A673 (cell line): ENCODE results near the gene SUN5.

ENCODE experiments used
- EZH2 ChIP-seq: fragments of 200-600 bp; sonication (generic); IDR thresholded peaks from 2 replicates; pipeline ENCODE4 v1.6.1; 2017; ENCODE audit warnings: borderline replicate concordance, low read depth, mild to moderate bottlenecking, mixed read lengths, antibody characterized with exemption, low read length; ENCODE audit not compliant: poor library complexity, severe bottlenecking
- TF ChIP-seq, protein P1 (sequence below): fragments of 300-800, 200-600 bp; sonication (generic); conservative IDR thresholded peaks from 2 replicates; pipeline ENCODE4 v1.5.1; 2017; ENCODE audit warnings: low read depth, mild to moderate bottlenecking, antibody characterized with exemption, low read length, moderate library complexity, mixed read lengths

DNA sequence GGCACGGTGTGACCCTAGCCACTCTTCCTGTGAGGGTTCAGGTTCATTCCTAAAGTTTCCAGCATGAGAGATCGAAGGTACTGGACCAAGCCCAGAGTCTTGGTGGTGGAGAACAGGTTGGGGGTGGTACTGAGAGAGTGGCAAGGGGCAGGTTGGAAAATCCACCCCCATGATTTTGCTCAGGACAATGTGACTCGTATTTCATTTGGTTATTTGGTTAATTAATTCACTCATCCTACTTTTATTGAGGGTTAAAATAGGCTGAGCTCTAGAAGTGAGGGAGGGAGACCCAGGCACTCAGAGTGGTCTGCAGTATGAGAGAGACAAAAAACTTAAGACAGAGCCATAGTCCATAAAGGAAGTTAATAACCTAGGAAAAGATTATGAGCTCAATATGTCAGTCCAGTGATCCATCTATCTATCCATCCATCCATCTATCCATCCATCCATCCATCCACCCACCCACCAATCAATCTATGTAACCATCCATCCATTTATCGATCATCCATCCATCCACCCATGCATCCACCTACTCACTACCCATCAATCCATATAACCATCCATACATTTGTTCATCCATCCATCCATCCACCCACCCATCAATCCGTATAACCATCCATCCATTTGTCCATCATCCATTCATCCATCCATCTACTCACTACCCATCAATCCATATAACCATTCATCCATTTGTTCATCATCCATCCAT, 20.5 kb upstream of the SUN5 start:
- no peak for TF ChIP-seq EZH2
- TF ChIP-seq, protein P1, sequence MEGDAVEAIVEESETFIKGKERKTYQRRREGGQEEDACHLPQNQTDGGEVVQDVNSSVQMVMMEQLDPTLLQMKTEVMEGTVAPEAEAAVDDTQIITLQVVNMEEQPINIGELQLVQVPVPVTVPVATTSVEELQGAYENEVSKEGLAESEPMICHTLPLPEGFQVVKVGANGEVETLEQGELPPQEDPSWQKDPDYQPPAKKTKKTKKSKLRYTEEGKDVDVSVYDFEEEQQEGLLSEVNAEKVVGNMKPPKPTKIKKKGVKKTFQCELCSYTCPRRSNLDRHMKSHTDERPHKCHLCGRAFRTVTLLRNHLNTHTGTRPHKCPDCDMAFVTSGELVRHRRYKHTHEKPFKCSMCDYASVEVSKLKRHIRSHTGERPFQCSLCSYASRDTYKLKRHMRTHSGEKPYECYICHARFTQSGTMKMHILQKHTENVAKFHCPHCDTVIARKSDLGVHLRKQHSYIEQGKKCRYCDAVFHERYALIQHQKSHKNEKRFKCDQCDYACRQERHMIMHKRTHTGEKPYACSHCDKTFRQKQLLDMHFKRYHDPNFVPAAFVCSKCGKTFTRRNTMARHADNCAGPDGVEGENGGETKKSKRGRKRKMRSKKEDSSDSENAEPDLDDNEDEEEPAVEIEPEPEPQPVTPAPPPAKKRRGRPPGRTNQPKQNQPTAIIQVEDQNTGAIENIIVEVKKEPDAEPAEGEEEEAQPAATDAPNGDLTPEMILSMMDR: no peak
